HEK293 (cell line): ENCODE data around the gene ETNK1.
"Not testable (repeated sequence)": the region's sequence is repeated elsewhere in the genome, so short reads cannot be mapped to it uniquely, and the experiment has no call there.

Experiments used
- CTCF ChIA-PET: fragments of 350-600 bp; formaldehyde crosslinking; extraction: SDS; loops from one replicate; lab custom pipeline; 2021; ENCODE audit warnings: antibody characterized with exemption; lab: Yijun Ruan, JAX
- POLR2A ChIA-PET: fragments of 300-600 bp; formaldehyde crosslinking; extraction: SDS; loops from one replicate; lab custom pipeline; 2020; ENCODE audit warnings: antibody characterized with exemption, inconsistent platforms; lab: Yijun Ruan, JAX
- H3K27ac ChIP-seq: fragments of 200-500 bp; sonication (Bioruptor generic); 2 replicates; pipeline ENCODE4 v1.5.1; 2014; ENCODE audit warnings: low read depth, low read length, control low read depth, inconsistent platforms; ENCODE audit errors: extremely low read depth
- H3K36me3 ChIP-seq, 2 experiments: fragments of 200-500 bp in 1 of 2; sonication (Bioruptor generic) in 1 of 2; 1 replicate in 1 of 2; 2 replicates in 1 of 2; pipeline ENCODE4 v1.5.1; 2014 to 2017; ENCODE audit warnings: inconsistent platforms in 2 of 2, low read length in 2 of 2; ENCODE audit not compliant: control insufficient read depth in 2 of 2, insufficient read depth in 1 of 2
- H3K4me1 ChIP-seq: fragments of 200-500 bp; sonication (Bioruptor generic); 2 replicates; pipeline ENCODE4 v1.5.1; 2014; ENCODE audit warnings: mild to moderate bottlenecking, low read length, inconsistent platforms; ENCODE audit not compliant: control insufficient read depth, insufficient read depth
- H3K4me3 ChIP-seq: 2 replicates; pipeline ENCODE4 v1.5.1; 2011; ENCODE audit warnings: low read depth, mild to moderate bottlenecking, control low read depth, low read length, moderate library complexity
- H3K9me3 ChIP-seq: fragments of 200-500 bp; sonication (Bioruptor generic); 2 replicates; pipeline ENCODE4 v1.5.1; 2014; ENCODE audit warnings: low read depth, low read length, inconsistent platforms; ENCODE audit not compliant: control insufficient read depth, insufficient read depth
- REPIN1 ChIP-seq: fragments of 450-650 bp; formaldehyde crosslinking; IDR thresholded peaks from 2 replicates; pipeline ENCODE4 v1.5.1; 2017; ENCODE audit warnings: missing biosample characterization, missing genetic modification characterization, low read depth
- SETDB1 ChIP-seq: IDR thresholded peaks from one replicate; pipeline ENCODE4 v1.6.1; 2017; ENCODE audit warnings: mild to moderate bottlenecking, low read length, moderate library complexity, mixed read lengths; ENCODE audit not compliant: insufficient read length
- TRIM28 ChIP-seq: IDR thresholded peaks from 2 replicates; pipeline ENCODE4 v1.6.1; 2011; ENCODE audit warnings: low read length, control low read depth, borderline replicate concordance
- ZFHX2 ChIP-seq: fragments of 450-650 bp; formaldehyde crosslinking; conservative IDR thresholded peaks from 2 replicates; pipeline ENCODE4 v1.5.1; 2016; ENCODE audit warnings: missing biosample characterization, missing genetic modification characterization
- ZNF133 ChIP-seq: fragments of 450-650 bp; formaldehyde crosslinking; IDR thresholded peaks from 2 replicates; pipeline ENCODE4 v1.5.1; 2016; ENCODE audit warnings: missing biosample characterization, missing genetic modification characterization
- ZNF175 ChIP-seq: fragments of 450-650 bp; formaldehyde crosslinking; IDR thresholded peaks from 2 replicates; pipeline ENCODE4 v1.5.1; 2016; ENCODE audit warnings: missing biosample characterization, missing genetic modification characterization
- ZNF239 ChIP-seq: fragments of 450-650 bp; formaldehyde crosslinking; IDR thresholded peaks from 2 replicates; pipeline ENCODE4 v1.5.1; 2016; ENCODE audit warnings: missing biosample characterization, missing genetic modification characterization
- ZNF426 ChIP-seq: fragments of 450-650 bp; formaldehyde crosslinking; IDR thresholded peaks from 2 replicates; pipeline ENCODE4 v1.5.1; 2017; ENCODE audit warnings: missing biosample characterization, missing genetic modification characterization, mild to moderate bottlenecking, inconsistent platforms, moderate library complexity
- ZNF449 ChIP-seq: fragments of 450-650 bp; formaldehyde crosslinking; IDR thresholded peaks from 2 replicates; pipeline ENCODE4 v1.5.1; 2017; ENCODE audit warnings: missing biosample characterization, mild to moderate bottlenecking, missing genetic modification characterization, moderate library complexity
- ZNF843 ChIP-seq: fragments of 450-650 bp; formaldehyde crosslinking; IDR thresholded peaks from 2 replicates; pipeline ENCODE4 v1.5.1; 2016; ENCODE audit warnings: missing biosample characterization, missing genetic modification characterization
- TF ChIP-seq, protein P1 (sequence below): fragments of 450-650 bp; formaldehyde crosslinking; IDR thresholded peaks from 2 replicates; pipeline ENCODE4 v1.5.1; 2016; ENCODE audit warnings: missing biosample characterization, missing genetic modification characterization
- TF ChIP-seq, protein P2 (sequence below): fragments of 450-650 bp; IDR thresholded peaks from 2 replicates; pipeline ENCODE4 v1.5.1; 2018; ENCODE audit warnings: missing biosample characterization, missing genetic modification characterization
- TF ChIP-seq, protein P3 (sequence below): fragments of 450-650 bp; IDR thresholded peaks from 2 replicates; pipeline ENCODE4 v1.5.1; 2018; ENCODE audit warnings: missing biosample characterization, mild to moderate bottlenecking, missing genetic modification characterization

The ETNK1 gene

GRCh38 chr12:22600181-22600580, 24.8 kb upstream of the ETNK1 start:
- no peaks in the 10 kb centered on the region for H3K9me3 ChIP-seq
- no peak overlapping the region for H3K4me3 ChIP-seq
- TF ChIP-seq ZNF175 (tag by site-specific recombination) = no peak
- no peak for TF ChIP-seq ZNF449 (tag by site-specific recombination)
- TF ChIP-seq ZNF426 = no peak
- TF ChIP-seq ZNF239 (tag by site-specific recombination) = no peak
- TF ChIP-seq TRIM28 = no peak
- POLR2A ChIA-PET = no interaction called here
- H3K4me1 ChIP-seq = no peaks in the 10 kb centered on the region
- H3K27ac ChIP-seq = no peak overlapping the region
- CTCF ChIA-PET = no interaction called here
- H3K36me3 ChIP-seq = no peaks in the 10 kb centered on the region

DNA sequence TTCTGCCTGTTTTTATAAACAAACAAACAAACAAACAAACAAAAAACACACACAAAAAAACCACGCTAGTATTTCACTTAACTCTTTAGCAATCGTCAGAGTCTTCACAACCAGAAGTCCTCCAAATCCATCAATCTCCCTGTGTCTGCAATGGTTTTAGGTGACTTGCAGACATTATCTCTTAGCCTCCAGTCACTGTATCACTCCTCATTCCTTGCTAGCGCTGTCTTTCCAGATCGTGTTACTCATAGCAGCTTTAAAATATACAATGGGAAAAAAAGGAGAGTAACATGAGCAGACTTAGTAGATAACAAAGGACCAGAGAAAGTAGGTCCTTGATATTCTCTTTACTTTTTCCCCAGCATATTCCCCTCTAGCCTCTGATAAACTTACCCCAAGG, 15.5 kb upstream of the ETNK1 start:
- CTCF ChIA-PET = no interaction called here

GRCh38 chr12:22610131-22610530, 14.8 kb upstream of the ETNK1 start:
- H3K27ac ChIP-seq = no peak overlapping the region
- TF ChIP-seq, protein P1, sequence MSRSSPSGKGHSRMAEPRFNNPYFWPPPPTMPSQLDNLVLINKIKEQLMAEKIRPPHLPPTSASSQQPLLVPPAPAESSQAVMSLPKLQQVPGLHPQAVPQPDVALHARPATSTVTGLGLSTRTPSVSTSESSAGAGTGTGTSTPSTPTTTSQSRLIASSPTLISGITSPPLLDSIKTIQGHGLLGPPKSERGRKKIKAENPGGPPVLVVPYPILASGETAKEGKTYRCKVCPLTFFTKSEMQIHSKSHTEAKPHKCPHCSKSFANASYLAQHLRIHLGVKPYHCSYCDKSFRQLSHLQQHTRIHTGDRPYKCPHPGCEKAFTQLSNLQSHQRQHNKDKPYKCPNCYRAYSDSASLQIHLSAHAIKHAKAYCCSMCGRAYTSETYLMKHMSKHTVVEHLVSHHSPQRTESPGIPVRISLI (tag by site-specific recombination) = no peak
- TF ChIP-seq ZNF843 (tag by site-specific recombination) (no peak), ZNF133 (no peak)
- no peaks in the 10 kb centered on the region for H3K36me3 ChIP-seq
- POLR2A ChIA-PET = interaction anchor here (1.3 kb wide), 1 partner anchor 15 kb away, joined by 4 read pairs; the partner anchor contains the start of gene ETNK1
- CTCF ChIA-PET = no interaction called here
- no peaks in the 10 kb centered on the region for H3K4me1 ChIP-seq
- H3K4me3 ChIP-seq = no peak overlapping the region
- H3K9me3 ChIP-seq = no peaks in the 10 kb centered on the region

More for the DNA sequence above, 15.5 kb upstream of the ETNK1 start:
- TF ChIP-seq ZFHX2 (tag by site-specific recombination) = no peak
- TF ChIP-seq, protein P2, sequence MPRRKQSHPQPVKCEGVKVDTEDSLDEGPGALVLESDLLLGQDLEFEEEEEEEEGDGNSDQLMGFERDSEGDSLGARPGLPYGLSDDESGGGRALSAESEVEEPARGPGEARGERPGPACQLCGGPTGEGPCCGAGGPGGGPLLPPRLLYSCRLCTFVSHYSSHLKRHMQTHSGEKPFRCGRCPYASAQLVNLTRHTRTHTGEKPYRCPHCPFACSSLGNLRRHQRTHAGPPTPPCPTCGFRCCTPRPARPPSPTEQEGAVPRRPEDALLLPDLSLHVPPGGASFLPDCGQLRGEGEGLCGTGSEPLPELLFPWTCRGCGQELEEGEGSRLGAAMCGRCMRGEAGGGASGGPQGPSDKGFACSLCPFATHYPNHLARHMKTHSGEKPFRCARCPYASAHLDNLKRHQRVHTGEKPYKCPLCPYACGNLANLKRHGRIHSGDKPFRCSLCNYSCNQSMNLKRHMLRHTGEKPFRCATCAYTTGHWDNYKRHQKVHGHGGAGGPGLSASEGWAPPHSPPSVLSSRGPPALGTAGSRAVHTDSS (tag by site-specific recombination) = no peak
- TF ChIP-seq, protein P3, sequence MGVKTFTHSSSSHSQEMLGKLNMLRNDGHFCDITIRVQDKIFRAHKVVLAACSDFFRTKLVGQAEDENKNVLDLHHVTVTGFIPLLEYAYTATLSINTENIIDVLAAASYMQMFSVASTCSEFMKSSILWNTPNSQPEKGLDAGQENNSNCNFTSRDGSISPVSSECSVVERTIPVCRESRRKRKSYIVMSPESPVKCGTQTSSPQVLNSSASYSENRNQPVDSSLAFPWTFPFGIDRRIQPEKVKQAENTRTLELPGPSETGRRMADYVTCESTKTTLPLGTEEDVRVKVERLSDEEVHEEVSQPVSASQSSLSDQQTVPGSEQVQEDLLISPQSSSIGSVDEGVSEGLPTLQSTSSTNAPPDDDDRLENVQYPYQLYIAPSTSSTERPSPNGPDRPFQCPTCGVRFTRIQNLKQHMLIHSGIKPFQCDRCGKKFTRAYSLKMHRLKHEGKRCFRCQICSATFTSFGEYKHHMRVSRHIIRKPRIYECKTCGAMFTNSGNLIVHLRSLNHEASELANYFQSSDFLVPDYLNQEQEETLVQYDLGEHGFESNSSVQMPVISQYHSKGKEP (tag by site-specific recombination) = no peak
- TF ChIP-seq REPIN1 (tag by site-specific recombination) = no peak
- H3K9me3 ChIP-seq = no peaks in the 10 kb centered on the region
- H3K4me3 ChIP-seq = no peak overlapping the region
- H3K36me3 ChIP-seq = no peaks in the 10 kb centered on the region
- no peaks in the 10 kb centered on the region for H3K4me1 ChIP-seq
- no peak overlapping the region for H3K27ac ChIP-seq
- POLR2A ChIA-PET = interaction anchor here (1.3 kb wide), 1 partner anchor 15 kb away, joined by 4 read pairs; the partner anchor contains the start of gene ETNK1

- H3K9me3 ChIP-seq, POLR2A ChIA-PET: not testable (repeated sequence)
- peak; percentile 80 for TF ChIP-seq SETDB1
Observed at GRCh38 chr12:22612822-22613221, 12.1 kb upstream of the ETNK1 start.

More at GRCh38 chr12:22612822-22613221, 12.1 kb upstream of the ETNK1 start:
- H3K36me3 ChIP-seq, CTCF ChIA-PET, H3K4me3 ChIP-seq, H3K4me1 ChIP-seq, H3K27ac ChIP-seq: not testable (repeated sequence)
